A549 (cell line): ENCODE results near the gene EFNA5. TPM values are rescaled to one million over a fixed set of nuclear protein-coding genes. Genes with fewer than 3 reads are reported as not detected.
A peak's percentile ranks its signal among the peaks of the same experiment; 100 is the strongest.

Experiments used
- ATAC-seq, 2 experiments: fragments of 200-7000 bp in 1 of 2; fragments of >200 bp in 1 of 2; cut with Nextera tagmentation in 1 of 2; cut with Tn5 transposase in 1 of 2; 3 replicates each; pipeline versions ENCODE4 v1.8.0 to v1.9.1; 2018 to 2020; ENCODE audit warnings: mild to moderate bottlenecking in 1 of 2, moderate library complexity in 1 of 2
- CTCF ChIA-PET: fragments of 300-600 bp; sonication (Branson Sonifier 250); formaldehyde crosslinking; extraction: SDS; loops from one replicate; lab custom pipeline; 2021; ENCODE audit warnings: antibody characterized with exemption, inconsistent platforms; lab: Yijun Ruan, JAX
- POLR2A ChIA-PET: fragments of 350-600 bp; formaldehyde crosslinking; extraction: SDS; loops from one replicate; lab custom pipeline; 2021; ENCODE audit warnings: antibody characterized with exemption, inconsistent platforms; lab: Yijun Ruan, JAX
- DNase-seq, 2 experiments: peaks; one replicate each; pipeline versions ENCODE4 v3.0.0 to v3.0.0-alpha.2; 2011 to 2016; ENCODE audit warnings: low read depth in 1 of 2, low spot score in 1 of 2
- FAIRE-seq: peaks from 2 replicates; lab custom pipeline; 2011; peaks lifted over from hg19 to GRCh38; lab: Jason Lieb, UNC
- H3K27ac ChIP-seq, 2 experiments: fragments of >200 bp; sonication (Bioruptor Twin); formaldehyde crosslinking; 3 replicates each; pipeline ENCODE4 v1.5.1; 2016 to 2017
- H3K4me1 ChIP-seq: fragments of >200 bp; sonication (Bioruptor Twin); formaldehyde crosslinking; 3 replicates; pipeline ENCODE4 v1.6.1; 2016
- H3K4me2 ChIP-seq: fragments of >200 bp; sonication (Bioruptor Twin); formaldehyde crosslinking; 3 replicates; pipeline ENCODE4 v1.6.1; 2016
- H3K4me3 ChIP-seq: fragments of >200 bp; sonication (Bioruptor Twin); formaldehyde crosslinking; 3 replicates; pipeline ENCODE4 v1.5.1; 2016
- H3K9me3 ChIP-seq: fragments of >200 bp; sonication (Bioruptor Twin); formaldehyde crosslinking; 3 replicates; pipeline ENCODE4 v1.6.1; 2016
- BCL3 ChIP-seq: fragments of >200 bp; sonication (Bioruptor Twin); formaldehyde crosslinking; IDR thresholded peaks from 3 replicates; pipeline ENCODE4 v1.6.1; 2016
- CBX2 ChIP-seq: fragments of 200-600 bp; sonication (generic); IDR thresholded peaks from 2 replicates; pipeline ENCODE4 v1.6.1; 2016; ENCODE audit warnings: low read depth, mild to moderate bottlenecking, borderline replicate concordance
- CHD2 ChIP-seq: fragments of 150-350 bp; IDR thresholded peaks from 2 replicates; pipeline ENCODE4 v1.6.1; 2014; ENCODE audit warnings: low read length; ENCODE audit not compliant: partially characterized antibody
- CHD4 ChIP-seq: fragments of 200-600 bp; sonication (generic); IDR thresholded peaks from 2 replicates; pipeline ENCODE4 v1.6.1; 2016; ENCODE audit warnings: antibody characterized with exemption, mild to moderate bottlenecking, borderline replicate concordance
- E2F6 ChIP-seq: IDR thresholded peaks from 2 replicates; pipeline ENCODE4 v1.6.1; 2012; ENCODE audit warnings: low read depth, borderline replicate concordance
- EHF ChIP-seq: fragments of 250-450 bp; sonication (Bioruptor Pico); IDR thresholded peaks from 2 replicates; pipeline ENCODE4 v1.5.0; 2020; ENCODE audit warnings: mild to moderate bottlenecking
- EHMT2 ChIP-seq: fragments of 200-600 bp; sonication (generic); IDR thresholded peaks from 2 replicates; pipeline ENCODE4 v1.6.1; 2016; ENCODE audit warnings: antibody characterized with exemption, low read depth, mild to moderate bottlenecking, moderate library complexity
- ELK1 ChIP-seq: fragments of 150-350 bp; IDR thresholded peaks from 2 replicates; pipeline ENCODE4 v1.6.1; 2014; ENCODE audit warnings: low read depth, mild to moderate bottlenecking, low read length
- FOSL2 ChIP-seq, 2 experiments: fragments of 450-650 bp in 1 of 2; fragments of >200 bp in 1 of 2; sonication (Bioruptor Twin) in 1 of 2; formaldehyde crosslinking; IDR thresholded peaks; 2 replicates each; pipeline versions ENCODE4 v1.5.0 to v1.6.1; 2016 to 2020; ENCODE audit warnings: mild to moderate bottlenecking in 1 of 2, moderate library complexity in 1 of 2
- FOXS1 ChIP-seq: fragments of 250-450 bp; sonication (Bioruptor Pico); IDR thresholded peaks from 2 replicates; pipeline ENCODE4 v1.5.0; 2020; ENCODE audit warnings: mild to moderate bottlenecking, moderate library complexity
- GATA3 ChIP-seq: IDR thresholded peaks from 2 replicates; pipeline ENCODE4 v1.6.1; 2012; ENCODE audit warnings: borderline replicate concordance
- HES2 ChIP-seq: fragments of >200 bp; sonication (Bioruptor Twin); formaldehyde crosslinking; IDR thresholded peaks from 2 replicates; pipeline ENCODE4 v1.6.1; 2016
- HEYL ChIP-seq: fragments of 250-450 bp; sonication (Bioruptor Pico); IDR thresholded peaks from 2 replicates; pipeline ENCODE4 v1.8.0; 2021; ENCODE audit warnings: mild to moderate bottlenecking, moderate library complexity
- JUNB ChIP-seq: fragments of >200 bp; sonication (Bioruptor Twin); formaldehyde crosslinking; IDR thresholded peaks from 2 replicates; pipeline ENCODE4 v1.6.1; 2016
- KDM1A ChIP-seq: fragments of 200-600 bp; sonication (generic); IDR thresholded peaks from 2 replicates; pipeline ENCODE4 v1.6.1; 2016; ENCODE audit warnings: low read depth, mild to moderate bottlenecking
- MYC ChIP-seq: IDR thresholded peaks from 2 replicates; pipeline ENCODE4 v1.6.1; 2012; ENCODE audit warnings: mild to moderate bottlenecking, inconsistent platforms, low read length, improper control_type of control experiment, borderline replicate concordance
- NR3C1 ChIP-seq: fragments of >200 bp; sonication (Bioruptor Twin); formaldehyde crosslinking; IDR thresholded peaks from 3 replicates; pipeline ENCODE4 v1.6.1; 2017
- POLR2A ChIP-seq: IDR thresholded peaks from 2 replicates; pipeline ENCODE4 v1.6.1; 2012; ENCODE audit warnings: mild to moderate bottlenecking, low read length
- RAD21 ChIP-seq, 2 experiments: fragments of >200 bp in 1 of 2; sonication (Bioruptor Twin) in 1 of 2; formaldehyde crosslinking in 1 of 2; IDR thresholded peaks in 1 of 2; conservative IDR thresholded peaks in 1 of 2; 2 replicates in 1 of 2; 3 replicates in 1 of 2; pipeline ENCODE4 v1.6.1; 2012 to 2018; ENCODE audit warnings: inconsistent platforms in 1 of 2
- RCOR1 ChIP-seq: fragments of 150-350 bp; IDR thresholded peaks from 2 replicates; pipeline ENCODE4 v1.6.1; 2014; ENCODE audit warnings: antibody characterized with exemption, low read length, low read depth
- SREBF2 ChIP-seq: fragments of 450-650 bp; IDR thresholded peaks from 2 replicates; pipeline ENCODE4 v1.6.1; 2014; ENCODE audit warnings: mild to moderate bottlenecking, moderate library complexity
- TFCP2L1 ChIP-seq: fragments of 250-450 bp; sonication (Bioruptor Pico); IDR thresholded peaks from 2 replicates; pipeline ENCODE4 v1.5.0; 2021; ENCODE audit warnings: mild to moderate bottlenecking
- TP53 ChIP-seq: fragments of 250-450 bp; sonication (Bioruptor Pico); IDR thresholded peaks from 2 replicates; pipeline ENCODE4 v1.5.0; 2021; ENCODE audit warnings: mild to moderate bottlenecking, moderate library complexity
- ZFP36 ChIP-seq: fragments of 450-650 bp; IDR thresholded peaks from 2 replicates; pipeline ENCODE4 v1.6.1; 2014; ENCODE audit warnings: borderline replicate concordance; ENCODE audit not compliant: partially characterized antibody
- WGBS: methylation state at CpG from one replicate; pipeline ENCODE4 v1.1.6; 2017; ENCODE audit errors: missing lambda C conversion rate; 5-methylcytosine and 5-hydroxymethylcytosine counted together
- polyA plus RNA-seq, 4 experiments: library from polyadenylated mRNA; depleted of rRNA in 3 of 4; stranded (reverse); fragments of >200 nt; fragmentation: RNase III in 1 of 4; extraction: RNeasy Plus Mini Kit Qiagen cat#74134 plus additional on column Dnase treatment in 1 of 4; gene quantifications; 2 replicates in 3 of 4; 3 replicates in 1 of 4; pipeline ENCODE4 v1.2.3, GENCODE V29; 2011 to 2017

Gene EFNA5
- polyA plus RNA-seq, 2 of the 4 experiments (the other 2 are of a cell fraction), result 8.5 to 20.7 TPM

- H3K27ac ChIP-seq, result 0 out of 6 replicates have a peak overlapping the region, but pooled peaks of 1 of the 2 experiments have one; percentile 11
- H3K4me1 ChIP-seq, result peaks cover 35% of the 10 kb centered on the region
- ATAC-seq (peak in 1 of 2 experiments; percentile 29; a peak in 2 of 6 replicates), DNase-seq (no peak), FAIRE-seq (no peak)
- H3K9me3 ChIP-seq, result no peaks in the 10 kb centered on the region
- H3K4me2 ChIP-seq, result no peak overlapping the region
- ChIA-PET POLR2A (no interaction called here), CTCF (interaction anchor here (0.7 to 1.6 kb wide), 3 partner anchors 13 to 72 kb away, joined by 3 to 6 read pairs (median 3); no protein-coding TSS in a partner anchor)
- TF ChIP-seq BCL3, result no peak
- no peak for TF ChIP-seq FOXS1 (CRISPR knock-in tag)
- TF ChIP-seq HEYL (CRISPR knock-in tag), result no peak
- TF ChIP-seq EHMT2, result no peak
- TF ChIP-seq E2F6, result no peak
- TF ChIP-seq CBX2, result no peak
- TF ChIP-seq NR3C1, result no peak
- no peak for TF ChIP-seq CHD4
- no peak overlapping the region for H3K4me3 ChIP-seq
Measured at GRCh38 chr5:107500347-107500746, 170.4 kb downstream of the EFNA5 start.

GRCh38 chr5:107499776-107500175, 171.0 kb downstream of the EFNA5 start:
- no peak overlapping the region for H3K4me2 ChIP-seq
- ATAC-seq, result peak in 1 of 2 experiments; percentile 32; a peak in 1 of 6 replicates
- TF ChIP-seq HES2 (no peak), ELK1 (no peak), POLR2A (no peak), TFCP2L1 (CRISPR knock-in tag) (no peak), ZFP36 (no peak), EHMT2 (no peak), EHF (no peak), KDM1A (no peak), HEYL (CRISPR knock-in tag) (no peak), MYC (no peak), NR3C1 (no peak), SREBF2 (no peak)
- peaks cover 29% of the 10 kb centered on the region for H3K4me1 ChIP-seq
- H3K4me3 ChIP-seq, result no peak overlapping the region
- 0 out of 6 replicates have a peak overlapping the region, but pooled peaks of 1 of the 2 experiments have one; percentile 21 for H3K27ac ChIP-seq
- no peak for FAIRE-seq
- ChIA-PET CTCF (interaction anchor here (0.7 to 0.8 kb wide), 2 partner anchors 12 to 35 kb away, joined by 3 read pairs; no protein-coding TSS in a partner anchor), POLR2A (no interaction called here)
- WGBS, result 77% methylated on average over 1 of the region's 1 CpG
- no peak for DNase-seq
- no peaks in the 10 kb centered on the region for H3K9me3 ChIP-seq

GRCh38 chr5:107499237-107499636, 171.5 kb downstream of the EFNA5 start:
- DNase-seq (no peak), FAIRE-seq (no peak), ATAC-seq (no peak)
- Histone ChIP-seq H3K4me1 (peaks cover 24% of the 10 kb centered on the region), H3K4me2 (no peak overlapping the region), H3K27ac (0 out of 6 replicates have a peak overlapping the region, but pooled peaks of 1 of the 2 experiments have one; percentile 21), H3K4me3 (no peak overlapping the region), H3K9me3 (no peaks in the 10 kb centered on the region)
- WGBS, result 81% methylated on average over 1 of the region's 1 CpG
- ChIA-PET POLR2A (no interaction called here), CTCF (interaction anchor here (0.8 kb wide), 1 partner anchor 12 kb away, joined by 3 read pairs; no protein-coding TSS in a partner anchor)
- TF ChIP-seq RAD21 (conservative IDR thresholded peaks at IDR 0.05 in 1 of 2, IDR thresholded peaks at IDR 0.05 in 1 of 2), result no peak
- TF ChIP-seq KDM1A, result no peak
- TF ChIP-seq FOSL2 (IDR thresholded peaks at IDR 0.05), result no peak
- TF ChIP-seq FOSL2 (CRISPR knock-in tag; IDR thresholded peaks at IDR 0.05), result no peak
- TF ChIP-seq EHF, result no peak
- no peak for TF ChIP-seq GATA3
- no peak for TF ChIP-seq RCOR1
- TF ChIP-seq ELK1, result no peak
- TF ChIP-seq CHD2, result no peak
- TF ChIP-seq TP53 (CRISPR knock-in tag), result no peak
- no peak for TF ChIP-seq JUNB
- no peak for TF ChIP-seq E2F6
- TF ChIP-seq CBX2, result no peak
